ENCODE results near the gene DPYSL4.
"Not testable (repeated sequence)": the region's sequence is repeated elsewhere in the genome, so short reads cannot be mapped to it uniquely, and the experiment has no call there.

The DPYSL4 gene

GRCh38 chr10:132149917-132150316 is 36.8 kb upstream of the DPYSL4 start:
- DNase-seq = peak; percentile 57

- no peak for DNase-seq
These were observed 36.0 kb upstream of the DPYSL4 start for GRCh38 chr10:132150777-132151176.

GRCh38 chr10:132151286-132151950 is 35.3 kb upstream of the DPYSL4 start:
- DNase-seq = peak; percentile 22

GRCh38 chr10:132151951-132152505 is 34.7 kb upstream of the DPYSL4 start:
- no peak for DNase-seq

GRCh38 chr10:132152896-132153580 is 33.7 kb upstream of the DPYSL4 start:
- no peak for DNase-seq

- no peak for DNase-seq
These were observed 33.0 kb upstream of the DPYSL4 start for GRCh38 chr10:132153616-132154217.

GRCh38 chr10:132154440-132154839 is 32.3 kb upstream of the DPYSL4 start:
- DNase-seq = no peak

- no peak for DNase-seq
These were observed 31.8 kb upstream of the DPYSL4 start for GRCh38 chr10:132154931-132155330.

- no peak for DNase-seq
These were observed 30.9 kb upstream of the DPYSL4 start for GRCh38 chr10:132155723-132156381.

GRCh38 chr10:132156382-132156781 is 30.4 kb upstream of the DPYSL4 start:
- DNase-seq = no peak

GRCh38 chr10:132157101-132157500 is 29.6 kb upstream of the DPYSL4 start:
- no peak for DNase-seq

- peak; percentile 75 for DNase-seq
These were observed 28.5 kb upstream of the DPYSL4 start for GRCh38 chr10:132158122-132158741.

- peak; percentile 70 for DNase-seq
These were observed 27.9 kb upstream of the DPYSL4 start for GRCh38 chr10:132158823-132159222.

- peak; percentile 75 for DNase-seq
These were observed 27.2 kb upstream of the DPYSL4 start for GRCh38 chr10:132159302-132160230.

GRCh38 chr10:132160231-132160630 is 26.5 kb upstream of the DPYSL4 start:
- not testable (repeated sequence) for DNase-seq

- DNase-seq = peak; percentile 71
These were observed 25.7 kb upstream of the DPYSL4 start for GRCh38 chr10:132160834-132161622.

GRCh38 chr10:132162021-132162531 is 24.7 kb upstream of the DPYSL4 start:
- DNase-seq = peak; percentile 69

GRCh38 chr10:132162590-132163277 is 24.0 kb upstream of the DPYSL4 start:
- DNase-seq = no peak

- DNase-seq = peak; percentile 79
These were observed 23.4 kb upstream of the DPYSL4 start for GRCh38 chr10:132163278-132163765.
